NCI-H82 treated with DMSO at 0.1 percent for 48 hours (cell line): ENCODE data around the gene ISG20L2.

ENCODE experiments used
- DNase-seq: peaks from one replicate; lab custom pipeline; 2025; ENCODE audit not compliant: unreplicated experiment; lab: John Stamatoyannopoulos, UW

The ISG20L2 gene

GRCh38 chr1:156691665-156692440, 36.7 kb downstream of the ISG20L2 start:
- no peak for DNase-seq

GRCh38 chr1:156691191-156691590, 37.4 kb downstream of the ISG20L2 start:
- no peak for DNase-seq

GRCh38 chr1:156690675-156691036, 37.9 kb downstream of the ISG20L2 start:
- no peak for DNase-seq

GRCh38 chr1:156689953-156690674, 38.5 kb downstream of the ISG20L2 start:
- no peak for DNase-seq

GRCh38 chr1:156689035-156689952, 39.3 kb downstream of the ISG20L2 start:
- peak; percentile 85 for DNase-seq

- DNase-seq, result no peak
Observed at GRCh38 chr1:156684227-156684782, 44.3 kb downstream of the ISG20L2 start.

GRCh38 chr1:156682166-156682890, 46.2 kb downstream of the ISG20L2 start:
- no peak for DNase-seq

GRCh38 chr1:156681196-156681960, 47.2 kb downstream of the ISG20L2 start:
- DNase-seq, result no peak

- DNase-seq, result no peak
Observed at GRCh38 chr1:156680056-156680455, 48.5 kb downstream of the ISG20L2 start.

GRCh38 chr1:156677616-156678596, 50.7 kb downstream of the ISG20L2 start:
- peak; percentile 73 for DNase-seq

- DNase-seq, result no peak
Observed at GRCh38 chr1:156676820-156677615, 51.5 kb downstream of the ISG20L2 start, which contains the start of gene NES. TSS of gene NES (minus strand) at chr1:156677407. CDS start at chr1:156677264, 143 bp downstream.

- no peak for DNase-seq
Observed at GRCh38 chr1:156676114-156676819, 52.3 kb downstream of the ISG20L2 start.

GRCh38 chr1:156675210-156676113, 53.1 kb downstream of the ISG20L2 start:
- no peak for DNase-seq

GRCh38 chr1:156673387-156674121, 55.0 kb downstream of the ISG20L2 start:
- no peak for DNase-seq
